ENCODE data around the gene CTNNA3. TPM values are rescaled to one million over a fixed set of nuclear protein-coding genes. Genes with fewer than 3 reads are reported as not detected.

The CTNNA3 gene
- total and polyA plus RNA-seq, 2 of the 4 experiments (the other 2 are of a cell fraction) = 0.19 to 0.90 TPM

GRCh38 chr10:67079126-67079525 lies 616.9 kb downstream of the CTNNA3 start:
- H3K4ac ChIP-seq (ENCODE audit: low read depth, low read length) = no peak overlapping the region
- H3K4me1 ChIP-seq (ENCODE audit: control insufficient read depth, insufficient read depth, low read length) = no peaks in the 10 kb centered on the region
- no peaks in the 10 kb centered on the region for H3K9me3 ChIP-seq (ENCODE audit: control insufficient read depth, insufficient read depth, low read length)
- no peak overlapping the region for H2AFZ ChIP-seq (replicated peaks; ENCODE audit: low read length, poor library complexity)
- no peak overlapping the region for H2BK15ac ChIP-seq (ENCODE audit: low read depth, low read length)
- no peak overlapping the region for H3K56ac ChIP-seq (ENCODE audit: extremely low read depth, insufficient read depth, low read length)
- POLR2A ChIA-PET (ENCODE audit: unreplicated experiment) = no interaction called here
- no peaks in the 10 kb centered on the region for H4K20me1 ChIP-seq (ENCODE audit: insufficient read depth, low read length)
- dilution Hi-C loops (cut with HindIII; ENCODE audit: low sequenced_read_pairs, unreplicated experiment) = no loop called here
- H4K8ac ChIP-seq (ENCODE audit: low read depth in 2 of 2, low read length in 2 of 2) = no peak overlapping the region
- no CpG with 5 or more reads among the region's 4 CpGs for whole genome bisulfite sequencing, 2 experiments (ENCODE audit: extremely low coverage in 2 of 2, insufficient read length in 1 of 2)
- H3K9me1 ChIP-seq (ENCODE audit: insufficient read depth, low read length) = no peaks in the 10 kb centered on the region
- no peak overlapping the region for H2AK9ac ChIP-seq (replicated peaks; ENCODE audit: low read depth, low read length, poor library complexity)
- H3K36me3 ChIP-seq (ENCODE audit: control insufficient read depth, insufficient read depth, low read length) = no peaks in the 10 kb centered on the region
- no peak overlapping the region for H2AK5ac ChIP-seq (ENCODE audit: low read depth, low read length)
- no TSS peak for BruUV-seq (replicated peaks)
- no peak overlapping the region for H2BK5ac ChIP-seq (ENCODE audit: low read depth, low read length, poor library complexity, severe bottlenecking)
- H3K9ac ChIP-seq (ENCODE audit: low read depth, low read length) = no peak overlapping the region
- no peak overlapping the region for H3K18ac ChIP-seq (ENCODE audit: low read depth, low read length)
- CTCF ChIA-PET = no interaction called here
- no peaks in the 10 kb centered on the region for H3K27me3 ChIP-seq (ENCODE audit: control insufficient read depth, insufficient read depth, low read length)
- no peak overlapping the region for H3K23ac ChIP-seq (ENCODE audit: low read depth, low read length)
- intact Hi-C loops (cut with micrococcal nuclease) = no loop called here
- H4K5ac ChIP-seq (ENCODE audit: low read depth, low read length) = no peak overlapping the region
- H3K4me2 ChIP-seq (ENCODE audit: low read depth, low read length) = no peak overlapping the region
- no peak for TF ChIP-seq MXI1 (IDR thresholded peaks at IDR 0.05; ENCODE audit: borderline replicate concordance, low read depth, low read length)
- TF ChIP-seq MAFK (IDR thresholded peaks at IDR 0.05; ENCODE audit: low read depth, low read length) = no peak
- no peak for TF ChIP-seq RAD21 (IDR thresholded peaks at IDR 0.05; ENCODE audit: low read length)
- TF ChIP-seq CEBPB (IDR thresholded peaks at IDR 0.05; ENCODE audit: low read depth, low read length) = no peak
- no peak for TF ChIP-seq FOS (IDR thresholded peaks at IDR 0.05; ENCODE audit: low read depth, low read length)
- no peak for TF ChIP-seq POLR2A (IDR thresholded peaks at IDR 0.05; ENCODE audit: low read depth, low read length)
- DNase-seq = no peak
- no peak overlapping the region for H4K91ac ChIP-seq (ENCODE audit: insufficient read depth, low read depth, low read length)
- H3K27ac ChIP-seq (ENCODE audit: insufficient read depth, low read length) = no peak overlapping the region
- in situ Hi-C loops (cut with MboI; ENCODE audit: low sequenced_read_pairs) = no loop called here
- H2BK120ac ChIP-seq (ENCODE audit: low read depth, low read length) = no peak overlapping the region
- no peaks in the 10 kb centered on the region for H3K79me1 ChIP-seq (ENCODE audit: low read depth in 1 of 2, low read length in 2 of 2)
- no peak overlapping the region for H2BK20ac ChIP-seq (ENCODE audit: low read depth, low read length)
- ATAC-seq (ENCODE audit: low read depth) = no peak
- H3K14ac ChIP-seq (replicated peaks; ENCODE audit: low read depth, low read length) = no peak overlapping the region
- H3K4me3 ChIP-seq (ENCODE audit: insufficient read depth, low read depth, low read length) = no peak overlapping the region
